Mucosa of gallbladder (tissue), 1 donor: ENCODE data around the gene PMAIP1. TPM values are rescaled to one million over a fixed set of nuclear protein-coding genes. Genes with fewer than 3 reads are reported as not detected.

Source experiments
- DNase-seq: peaks from one replicate; pipeline ENCODE4 v3.0.0-alpha.2; 2020; ENCODE audit warnings: low spot score
- total RNA-seq: library from RNA; stranded (reverse); gene quantifications from one replicate; pipeline ENCODE4 v1.2.1, GENCODE V29; 2021
- donor health status: DM: no; HTN: no; CAD: no.

PMAIP1 gene
- total RNA-seq, 1 donor from 2014 or later = 1.4 TPM

- DNase-seq = no peak
These were observed 12.3 kb downstream of the PMAIP1 start for GRCh38 chr18:59912007-59912550.

GRCh38 chr18:59915606-59916005 is 15.8 kb downstream of the PMAIP1 start:
- no peak for DNase-seq

- no peak for DNase-seq
These were observed 16.9 kb downstream of the PMAIP1 start for GRCh38 chr18:59916746-59917145.

DNA sequence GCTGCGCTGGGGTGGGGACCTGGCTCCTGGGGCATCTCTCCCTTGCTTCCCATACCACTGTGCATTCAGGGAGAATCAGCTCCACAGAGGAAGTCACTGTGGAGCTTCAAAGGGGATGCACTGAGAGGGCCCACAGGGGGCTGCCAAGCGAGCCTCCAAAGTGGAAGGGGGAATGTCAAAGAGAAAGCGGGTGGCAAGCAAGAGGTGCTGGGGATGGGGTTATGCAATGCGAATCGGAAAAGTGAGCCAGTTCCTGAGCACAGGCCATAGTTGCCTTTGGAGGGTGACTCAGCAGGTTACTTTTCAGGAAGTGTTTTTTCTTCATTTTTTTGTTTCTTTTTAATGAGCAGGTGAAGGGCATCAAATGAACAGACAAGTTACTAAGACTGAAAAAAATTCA is 17.6 kb downstream of the PMAIP1 start:
- DNase-seq = no peak

DNA sequence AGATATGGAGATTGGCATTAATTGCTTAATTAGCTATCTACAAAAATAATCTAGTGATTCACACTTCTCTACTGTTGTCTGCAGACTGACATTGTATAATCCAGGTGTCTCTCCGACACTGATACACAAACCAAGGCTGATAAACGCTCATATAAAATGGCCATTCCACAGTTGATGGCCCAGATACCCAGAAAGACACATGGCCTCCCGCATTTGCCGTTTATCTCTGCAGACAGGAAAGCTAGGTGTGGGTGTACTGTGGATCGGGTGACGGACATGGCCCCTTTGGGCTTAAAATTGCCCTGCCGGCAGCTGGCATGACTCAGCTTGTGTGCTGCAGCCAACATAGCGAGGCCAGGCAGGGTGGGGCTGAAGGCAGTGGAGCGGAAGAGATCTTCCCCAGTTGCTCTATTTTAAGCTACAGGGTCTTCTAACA is 18.5 kb downstream of the PMAIP1 start:
- DNase-seq = no peak

DNA sequence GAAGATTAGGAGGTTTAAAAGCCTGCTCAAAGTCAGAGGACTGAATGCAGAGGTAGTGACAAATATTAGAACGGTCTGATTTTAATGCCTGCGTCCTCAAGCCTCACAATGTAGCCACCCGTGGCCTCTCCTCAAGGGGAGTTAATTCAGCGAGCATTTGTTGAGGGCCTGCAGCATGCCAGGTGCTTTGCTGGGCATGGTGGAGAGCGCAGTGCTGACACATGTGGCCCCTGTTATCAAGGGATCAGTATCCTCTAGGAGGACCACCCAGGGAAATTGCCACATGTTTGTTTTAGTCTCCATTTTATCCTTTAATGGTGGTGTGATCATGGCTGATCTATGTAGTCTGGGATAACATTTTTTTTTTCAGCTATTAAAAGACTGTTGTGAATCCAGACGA is 19.2 kb downstream of the PMAIP1 start:
- DNase-seq = no peak

DNA sequence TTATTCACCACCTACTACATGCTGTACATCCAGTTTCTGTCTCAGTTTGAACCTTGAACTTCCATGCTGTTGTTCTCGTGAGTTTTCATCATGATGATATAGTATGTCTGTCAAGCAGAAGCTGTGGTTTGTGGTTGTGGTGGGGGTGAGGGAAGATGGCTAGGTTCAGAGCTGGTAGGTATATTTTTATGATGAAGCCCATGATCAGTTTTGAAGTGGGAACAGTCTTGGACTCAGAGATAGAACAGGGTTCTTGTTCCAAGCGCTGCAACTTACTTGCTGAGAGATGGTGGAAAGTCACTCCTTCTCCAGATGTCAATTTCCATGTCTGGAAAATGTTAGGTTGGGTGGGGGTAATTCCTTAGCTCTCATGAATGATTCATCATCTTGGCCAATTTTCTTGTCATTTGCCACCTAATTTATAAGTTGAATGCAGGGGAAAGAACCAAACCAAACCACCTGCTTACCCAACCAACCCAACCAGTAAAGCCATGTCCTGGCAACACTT is 21.6 kb downstream of the PMAIP1 start:
- no peak for DNase-seq

- no peak for DNase-seq
These were observed 23.9 kb downstream of the PMAIP1 start for GRCh38 chr18:59923539-59924196.

- no peak for DNase-seq
These were observed 26.3 kb downstream of the PMAIP1 start for GRCh38 chr18:59926131-59926530.

DNA sequence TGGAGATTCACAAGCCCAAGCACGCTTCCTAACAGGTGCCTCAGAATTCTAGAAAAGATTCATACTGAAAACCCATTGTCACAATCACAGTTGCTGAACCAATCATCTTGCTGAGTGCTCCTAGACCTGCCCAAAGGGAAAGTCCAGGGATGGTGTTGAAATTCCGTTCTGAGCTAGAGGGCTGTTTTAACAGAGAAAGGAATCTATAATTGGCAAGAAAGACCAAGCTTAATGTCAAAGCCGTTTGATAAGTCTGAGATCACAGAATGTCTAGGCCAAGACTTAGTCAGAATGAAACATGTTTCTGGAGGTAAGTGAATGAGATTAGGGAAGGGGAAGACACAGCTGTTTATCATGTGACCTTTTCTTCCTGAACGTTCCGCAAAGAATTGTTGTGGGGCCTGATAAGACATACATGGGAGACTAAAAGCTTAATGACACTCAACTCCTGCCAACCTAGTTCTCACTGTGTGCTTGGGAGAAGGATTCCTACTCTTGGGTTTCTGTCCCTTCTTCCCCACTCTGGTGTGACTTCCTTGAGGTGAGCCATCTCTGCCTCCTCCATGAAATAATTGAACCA is 27.5 kb downstream of the PMAIP1 start:
- DNase-seq = peak; percentile 12

DNA sequence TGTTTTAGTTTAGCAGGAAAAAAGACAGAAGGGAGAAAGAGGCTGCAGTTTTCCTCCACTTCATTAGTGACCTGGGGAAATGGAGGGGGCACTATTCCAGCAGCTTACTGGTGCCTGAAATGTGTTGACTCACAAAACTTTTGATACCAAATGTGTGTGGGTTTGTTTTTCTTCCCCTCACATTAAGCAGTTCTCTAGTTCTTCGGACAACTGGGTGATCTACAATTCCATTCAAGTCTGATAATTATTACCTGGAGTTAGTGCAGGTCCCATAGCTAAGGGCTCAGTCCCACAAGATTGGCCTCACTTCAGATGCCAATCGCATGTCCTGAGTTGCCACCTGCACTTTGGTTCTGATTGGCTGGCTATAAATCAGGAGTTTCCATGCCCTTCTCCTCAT is 28.4 kb downstream of the PMAIP1 start:
- DNase-seq = no peak

GRCh38 chr18:59929621-59930295 is 30.0 kb downstream of the PMAIP1 start:
- no peak for DNase-seq

GRCh38 chr18:59932401-59932800 is 32.6 kb downstream of the PMAIP1 start:
- DNase-seq = no peak

- DNase-seq = no peak
These were observed 38.9 kb downstream of the PMAIP1 start for GRCh38 chr18:59938676-59939075.

GRCh38 chr18:59939127-59939526 is 39.3 kb downstream of the PMAIP1 start:
- no peak for DNase-seq

GRCh38 chr18:59940068-59940467 is 40.3 kb downstream of the PMAIP1 start:
- DNase-seq = no peak

DNA sequence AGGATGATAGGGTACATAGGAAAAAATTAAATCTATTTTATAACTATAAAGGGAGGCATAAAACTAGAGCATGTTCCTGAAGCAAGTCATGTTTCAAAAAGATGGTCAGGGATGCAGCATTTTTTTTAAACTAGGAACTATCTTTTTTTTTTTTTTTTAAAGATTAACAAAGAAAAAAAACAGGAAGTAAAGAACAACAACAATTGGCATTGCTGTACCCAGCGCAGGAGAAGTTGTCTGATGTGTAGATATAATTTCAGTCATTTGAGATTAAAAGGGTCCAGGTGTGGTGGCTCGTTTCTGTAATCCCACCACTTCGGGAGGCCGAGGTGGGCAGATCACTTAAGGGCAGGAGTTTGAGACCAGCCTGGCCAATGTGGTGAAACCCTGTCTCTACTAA is 41.5 kb downstream of the PMAIP1 start:
- DNase-seq = no peak

DNA sequence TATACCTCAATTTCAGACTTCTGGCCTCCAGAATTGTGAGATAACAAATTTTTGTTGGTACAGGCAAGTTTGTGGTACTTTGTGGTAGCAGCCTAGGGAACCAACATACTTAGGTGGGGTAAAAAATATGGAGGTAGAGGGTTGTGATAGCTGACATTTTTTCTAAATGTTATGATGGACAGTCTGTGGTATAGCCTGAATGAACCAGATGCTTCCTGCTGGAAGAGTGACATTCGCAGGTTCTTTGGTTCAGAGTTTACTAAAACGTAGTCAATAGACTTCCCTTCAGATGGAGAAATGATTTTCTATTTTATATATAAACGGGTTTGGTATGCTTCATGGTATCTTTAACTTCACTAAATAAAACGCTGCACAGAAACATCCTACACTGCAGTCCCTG is 42.8 kb downstream of the PMAIP1 start:
- no peak for DNase-seq

DNA sequence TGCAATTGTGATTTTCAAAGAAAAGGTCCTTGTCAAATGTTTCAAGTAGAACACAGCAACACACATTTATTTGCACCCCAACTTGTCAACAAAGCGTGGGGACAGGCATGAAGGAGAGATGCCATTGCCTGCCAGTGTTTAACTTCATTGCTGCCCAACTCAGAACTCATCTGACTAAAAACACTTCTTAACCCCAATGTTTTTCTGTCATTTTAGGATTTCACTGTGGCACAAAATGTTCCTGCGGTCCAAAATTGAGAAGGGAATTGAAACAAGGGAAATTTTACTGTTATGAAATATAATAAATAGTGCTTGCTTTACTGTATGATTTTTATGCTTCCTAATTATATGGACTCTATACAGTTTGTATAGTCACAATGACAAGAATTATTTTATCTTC is 45.7 kb downstream of the PMAIP1 start:
- no peak for DNase-seq

DNA sequence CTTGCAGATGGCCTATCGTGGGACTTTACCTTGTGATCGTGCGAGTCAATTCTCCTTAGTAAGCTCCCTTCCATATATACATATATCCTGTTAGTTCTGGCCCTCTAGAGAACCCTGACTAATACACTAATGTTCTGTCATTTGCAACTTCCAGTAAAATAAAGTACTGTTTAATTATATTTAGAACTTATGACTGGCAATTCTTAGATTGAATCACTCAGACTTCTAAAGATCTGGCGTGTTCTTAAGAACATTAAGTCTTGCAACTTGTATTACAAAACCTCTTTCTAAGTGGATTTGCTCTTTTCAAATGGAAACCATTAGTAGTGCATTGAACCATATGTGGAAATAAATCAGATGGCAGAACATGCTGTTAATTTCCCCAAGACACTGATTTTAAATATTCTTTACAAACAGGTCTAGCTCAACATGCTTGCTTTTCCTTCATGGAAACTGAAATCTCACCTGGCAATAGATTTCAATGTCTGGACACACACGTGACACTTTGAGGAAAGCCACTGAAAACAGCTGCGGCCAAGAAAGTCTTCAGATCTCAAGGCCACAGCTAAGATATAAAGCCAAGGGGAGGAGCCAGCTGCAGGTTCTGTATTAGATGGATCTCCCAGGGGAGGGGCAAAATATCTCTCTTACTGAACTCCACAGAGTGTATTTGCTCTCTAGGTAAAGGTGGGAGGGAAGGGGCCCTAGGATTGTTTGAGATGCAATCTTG is 50.6 kb downstream of the PMAIP1 start:
- peak; percentile 22 for DNase-seq

DNA sequence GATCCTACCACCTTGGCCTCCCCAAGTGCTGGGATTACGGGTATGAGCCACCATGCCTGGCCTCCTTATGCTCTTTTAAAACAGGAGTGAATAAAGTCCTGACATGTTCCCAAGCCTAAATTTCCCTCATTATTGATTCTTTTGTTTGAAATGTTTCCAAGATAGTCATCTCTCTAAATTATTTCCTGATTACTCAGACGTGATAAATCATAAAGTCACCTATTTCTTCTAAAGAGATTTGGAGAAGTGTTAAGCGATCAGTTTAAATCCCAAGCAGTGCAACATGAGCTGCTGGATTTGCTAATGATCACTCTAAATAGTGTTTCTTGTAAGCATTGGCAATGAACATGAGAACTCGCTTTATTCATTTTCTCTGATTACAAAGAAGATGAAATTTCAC is 51.8 kb downstream of the PMAIP1 start:
- DNase-seq = no peak
